Activated CD8-positive, alpha-beta memory T cell treated with anti-CD3 and anti-CD28 coated beads for 48 hours (primary cell): ENCODE data around the gene CHID1.

Experiments used
- DNase-seq, 3 experiments: peaks; one replicate each; pipeline ENCODE4 v3.0.0-alpha.2; 2020; ENCODE audit warnings: low read depth in 2 of 3, low spot score in 2 of 3

The CHID1 gene

GRCh38 chr11:933142-933851 is 22.7 kb upstream of the CHID1 start:
- no peak for DNase-seq

DNA sequence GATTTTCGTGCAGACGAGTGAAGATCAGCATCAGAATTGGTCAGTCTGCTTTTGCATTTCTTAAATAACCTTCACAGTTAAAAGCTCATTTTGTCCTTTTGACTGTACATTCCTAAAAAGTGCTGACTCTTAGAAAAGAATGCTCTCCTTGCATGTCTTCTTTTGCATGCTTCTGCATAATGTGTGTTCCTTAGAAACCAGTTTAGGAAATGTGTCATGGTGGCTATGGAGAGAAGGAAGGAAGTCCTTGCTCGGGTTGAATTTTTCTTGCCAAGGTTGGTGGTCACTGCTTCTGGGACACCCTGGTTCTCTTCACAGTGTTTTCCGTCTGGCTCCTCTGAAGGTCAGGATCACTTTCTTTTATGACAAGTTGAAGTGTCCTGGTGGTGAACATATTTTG is 21.8 kb upstream of the CHID1 start:
- no peak for DNase-seq

DNA sequence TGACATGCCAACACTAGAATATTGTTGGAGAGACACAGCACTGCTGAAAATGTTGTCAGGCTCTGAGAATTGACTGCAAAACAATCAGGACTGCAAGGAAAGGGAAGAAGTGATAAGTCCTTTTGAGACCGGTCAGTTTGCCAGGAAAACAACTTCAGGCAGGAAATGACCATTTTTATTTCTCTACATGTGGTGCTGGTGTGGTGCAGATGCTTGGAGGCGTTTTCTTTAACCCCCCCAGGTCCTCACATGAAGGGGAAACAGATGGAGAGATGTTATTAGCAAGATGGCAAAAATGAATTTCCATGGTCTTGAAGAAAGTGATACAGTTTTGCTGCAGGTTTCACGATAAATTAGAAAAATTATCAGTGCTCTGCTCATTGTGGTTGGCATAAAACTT is 20.8 kb upstream of the CHID1 start:
- DNase-seq, result no peak

- DNase-seq, result no peak
These were observed 18.8 kb upstream of the CHID1 start for GRCh38 chr11:929405-929804.

GRCh38 chr11:928786-929185 is 18.2 kb upstream of the CHID1 start:
- DNase-seq, result no peak

- DNase-seq, result no peak
These were observed 17.3 kb upstream of the CHID1 start for GRCh38 chr11:927871-928270.

GRCh38 chr11:926341-926916 is 15.8 kb upstream of the CHID1 start:
- DNase-seq, result no peak

DNA sequence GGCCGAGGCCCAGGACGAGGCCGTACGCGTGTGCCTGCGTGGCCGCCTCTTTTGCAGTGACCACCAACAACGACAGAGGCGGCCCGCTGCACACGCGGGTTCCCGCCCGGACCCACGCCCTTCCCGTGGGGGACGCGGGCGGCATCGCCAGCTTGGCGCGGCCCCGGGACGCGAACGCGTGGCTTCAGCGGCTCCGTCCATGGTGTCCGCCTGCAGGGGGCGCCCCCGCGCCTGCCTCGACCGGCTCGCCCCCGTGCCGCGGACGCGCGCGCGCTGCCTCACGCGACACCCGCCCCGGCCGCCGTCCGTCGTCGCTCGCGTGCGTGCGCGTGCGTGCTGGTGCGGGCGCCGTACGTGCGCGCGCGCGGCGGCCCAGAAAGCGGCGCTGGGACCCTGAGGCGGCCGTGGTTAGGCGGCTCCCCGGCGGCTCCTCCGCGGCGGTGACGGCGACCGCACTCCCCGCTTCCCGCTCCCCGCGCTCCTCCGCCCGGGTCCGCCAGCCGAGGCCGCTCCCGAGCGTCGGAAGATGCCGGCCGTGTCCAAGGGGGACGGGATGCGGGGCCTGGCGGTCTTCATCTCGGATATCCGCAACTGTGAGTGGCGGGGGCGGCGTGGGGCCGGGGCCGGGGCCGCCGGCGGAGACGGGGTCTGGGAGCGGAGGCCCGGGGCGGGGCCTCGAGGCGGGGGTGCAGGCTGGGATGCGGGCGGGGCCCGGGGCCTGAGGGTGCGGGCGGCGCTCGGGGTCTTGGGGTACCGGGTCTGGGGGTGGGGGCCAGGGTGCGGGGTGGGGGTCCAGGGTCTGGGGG is 15.1 kb upstream of the CHID1 start, which contains the start of gene AP2A2:
TSS of gene AP2A2 (plus strand) at position 375 of the 806 bp plus-strand sequence. CDS start at position 527, 152 bp downstream.
- peak; percentile 84 to 87 (median 86) for DNase-seq

- DNase-seq, result no peak
These were observed 14.5 kb upstream of the CHID1 start for GRCh38 chr11:925158-925495.

DNA sequence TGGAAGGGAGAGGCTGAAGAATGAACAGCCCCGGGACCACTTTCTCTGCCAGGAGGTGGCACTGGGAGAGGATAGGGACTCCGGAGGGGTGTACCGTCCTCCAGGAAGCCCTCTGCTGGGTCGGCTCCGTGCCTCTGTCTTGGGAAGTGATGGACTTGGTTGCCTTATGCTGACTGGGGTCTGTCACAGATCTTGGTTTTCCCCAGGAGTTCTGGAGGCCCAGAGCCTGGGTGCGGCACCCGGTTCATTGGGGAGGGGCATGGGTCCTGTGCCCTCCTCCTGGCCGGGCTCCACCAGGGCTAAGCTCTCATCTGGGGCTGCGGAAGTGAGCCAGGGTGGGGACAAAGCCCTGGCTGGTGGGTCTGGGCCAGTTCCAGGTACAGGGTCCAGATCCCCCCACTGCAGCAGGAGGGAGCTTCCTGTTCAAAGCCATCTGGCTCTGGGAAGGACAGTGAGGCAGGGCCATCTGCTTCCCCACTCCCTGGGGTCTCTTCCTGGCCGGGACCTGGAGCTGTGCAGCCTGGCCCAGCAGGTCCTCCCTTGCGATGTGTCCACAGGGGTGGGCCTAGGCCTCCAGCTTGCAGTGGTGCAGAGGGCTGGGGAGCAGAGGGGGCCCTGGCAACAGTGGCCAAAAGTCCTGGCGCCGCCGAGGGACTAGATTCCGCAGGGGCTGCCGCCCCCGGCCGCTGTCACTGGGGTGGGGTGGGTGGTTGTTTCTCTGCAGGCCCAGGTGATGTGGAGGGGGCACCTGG is 14.0 kb upstream of the CHID1 start:
- no peak for DNase-seq

GRCh38 chr11:923691-924405 is 13.2 kb upstream of the CHID1 start:
- no peak for DNase-seq

GRCh38 chr11:921921-922678 is 11.5 kb upstream of the CHID1 start:
- DNase-seq, result no peak

GRCh38 chr11:917426-917825 is 6.8 kb upstream of the CHID1 start:
- DNase-seq, result no peak

- DNase-seq, result no peak
These were observed 4.3 kb upstream of the CHID1 start for GRCh38 chr11:914747-915501.

GRCh38 chr11:914204-914603 is 3.6 kb upstream of the CHID1 start:
- no peak for DNase-seq

DNA sequence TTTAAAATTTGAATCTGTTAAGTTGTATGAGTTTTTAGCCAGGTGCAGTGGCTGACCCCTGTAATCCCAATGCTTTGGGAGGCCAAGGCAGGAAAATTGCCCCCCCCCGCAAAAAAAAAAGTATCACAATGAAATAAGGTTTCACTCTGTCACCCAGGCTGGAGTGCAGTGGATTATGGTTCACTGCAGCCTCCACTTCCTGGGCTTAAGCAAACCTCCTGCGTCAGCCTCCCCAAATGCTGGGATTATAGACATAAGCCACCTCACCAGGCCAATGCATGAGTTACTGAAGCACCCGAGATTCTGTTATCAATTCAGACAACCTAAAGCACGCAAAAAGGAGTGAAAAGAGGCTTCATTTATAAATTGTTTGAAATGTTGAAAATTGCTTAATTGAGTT is 2.4 kb upstream of the CHID1 start:
- DNase-seq, result no peak

DNA sequence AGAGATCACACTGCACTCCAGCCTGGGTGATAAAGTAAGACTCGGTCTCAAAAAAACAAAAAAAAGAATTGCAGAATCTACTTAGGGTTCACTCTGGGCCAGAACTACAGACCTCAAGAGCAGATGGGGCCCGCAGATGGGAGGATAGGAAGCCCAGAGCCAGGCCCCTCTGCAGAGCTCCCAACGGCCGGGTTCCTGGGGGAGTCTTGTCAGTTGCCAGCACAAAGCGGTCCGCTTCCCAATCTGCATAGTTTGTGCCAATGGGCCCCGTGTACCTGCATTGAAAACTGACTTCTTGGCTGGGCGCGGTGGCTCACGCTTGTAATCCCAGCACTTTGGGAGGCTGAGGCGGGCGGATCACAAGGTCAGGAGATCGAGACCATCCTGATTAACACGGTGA is 1.7 kb upstream of the CHID1 start:
- no peak for DNase-seq

GRCh38 chr11:911890-912219 is 1.2 kb upstream of the CHID1 start:
- no peak for DNase-seq

- DNase-seq, result peak; percentile 24 to 45 (median 30)
These were observed 650 bp upstream of the CHID1 start for GRCh38 chr11:911031-911889.
